ENCODE measurements around the gene MBOAT7. TPM values are rescaled to one million over a fixed set of nuclear protein-coding genes. Genes with fewer than 3 reads are reported as not detected.
"Not testable (repeated sequence)": the region's sequence is repeated elsewhere in the genome, so short reads cannot be mapped to it uniquely, and the experiment has no call there.

MBOAT7 gene
- total RNA-seq, 1 experiment from 2014 or later, result 100 TPM

DNA sequence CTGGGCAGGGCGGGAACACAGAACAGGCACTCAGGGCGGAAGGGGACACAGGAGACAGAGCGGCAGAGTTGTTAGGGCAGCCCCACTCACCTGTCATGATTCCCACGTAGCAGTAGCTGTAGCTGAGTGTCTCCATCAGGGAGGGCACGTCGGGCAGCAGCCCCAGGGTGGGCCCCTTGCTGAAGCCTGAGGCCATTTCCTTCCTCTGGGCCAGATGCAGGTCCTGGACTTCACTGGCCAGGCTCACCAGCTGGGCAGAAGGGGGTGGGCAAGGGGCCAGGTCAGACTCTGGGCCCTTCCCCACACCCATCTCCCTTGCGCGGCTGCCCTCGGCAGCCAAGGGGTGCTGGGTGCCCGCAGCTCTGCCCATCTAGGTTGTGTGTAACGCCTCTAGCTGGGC lies 5.9 kb downstream of the MBOAT7 start:
- no peak overlapping the region for H4K5ac ChIP-seq (ENCODE audit: insufficient read length, low read depth, low read length)
- no peak overlapping the region for H4K91ac ChIP-seq (ENCODE audit: insufficient read length, low read depth, low read length)
- H3K9me3 Mint-ChIP-seq, result no peaks in the 10 kb centered on the region
- H3K18ac ChIP-seq (ENCODE audit: insufficient read length, low read depth, low read length), result no peak overlapping the region
- H3K4me1 Mint-ChIP-seq, result peaks cover 3 to 19% of the 10 kb centered on the region in 2 experiments; a peak in 3 of 4 replicates
- H3K9ac ChIP-seq (ENCODE audit: extremely low read depth, insufficient read length, low read length), result no peak overlapping the region
- H3K79me1 ChIP-seq (ENCODE audit: insufficient read depth, low read depth, low read length, poor library complexity, severe bottlenecking), result no peaks in the 10 kb centered on the region
- H2BK5ac ChIP-seq (ENCODE audit: insufficient read length, low read length), result no peak overlapping the region
- TF ChIP-seq, protein P1, sequence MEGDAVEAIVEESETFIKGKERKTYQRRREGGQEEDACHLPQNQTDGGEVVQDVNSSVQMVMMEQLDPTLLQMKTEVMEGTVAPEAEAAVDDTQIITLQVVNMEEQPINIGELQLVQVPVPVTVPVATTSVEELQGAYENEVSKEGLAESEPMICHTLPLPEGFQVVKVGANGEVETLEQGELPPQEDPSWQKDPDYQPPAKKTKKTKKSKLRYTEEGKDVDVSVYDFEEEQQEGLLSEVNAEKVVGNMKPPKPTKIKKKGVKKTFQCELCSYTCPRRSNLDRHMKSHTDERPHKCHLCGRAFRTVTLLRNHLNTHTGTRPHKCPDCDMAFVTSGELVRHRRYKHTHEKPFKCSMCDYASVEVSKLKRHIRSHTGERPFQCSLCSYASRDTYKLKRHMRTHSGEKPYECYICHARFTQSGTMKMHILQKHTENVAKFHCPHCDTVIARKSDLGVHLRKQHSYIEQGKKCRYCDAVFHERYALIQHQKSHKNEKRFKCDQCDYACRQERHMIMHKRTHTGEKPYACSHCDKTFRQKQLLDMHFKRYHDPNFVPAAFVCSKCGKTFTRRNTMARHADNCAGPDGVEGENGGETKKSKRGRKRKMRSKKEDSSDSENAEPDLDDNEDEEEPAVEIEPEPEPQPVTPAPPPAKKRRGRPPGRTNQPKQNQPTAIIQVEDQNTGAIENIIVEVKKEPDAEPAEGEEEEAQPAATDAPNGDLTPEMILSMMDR (conservative IDR thresholded peaks at IDR 0.05), result no peak
- peaks cover 2% of the 10 kb centered on the region for H3K23me2 ChIP-seq (ENCODE audit: insufficient read length, low read depth, low read length, poor library complexity, severe bottlenecking)
- no peak for DNase-seq
- no peak overlapping the region for H3K4ac ChIP-seq (ENCODE audit: low read depth, low read length)
- H3K4me3 Mint-ChIP-seq, result no peak overlapping the region
- H3K79me2 ChIP-seq (ENCODE audit: insufficient read depth, low read length), result no peaks in the 10 kb centered on the region
- peaks cover 23 to 51% (median 46%) of the 10 kb centered on the region in 3 experiments for H3K36me3 Mint-ChIP-seq (ENCODE audit: insufficient read depth in 1 of 3, low read depth in 3 of 3)
- H3K23ac ChIP-seq (ENCODE audit: insufficient read length, low read depth, low read length), result no peak overlapping the region
- H3K4me2 ChIP-seq (ENCODE audit: insufficient read depth, insufficient read length, low read length), result no peak overlapping the region
- no peak overlapping the region for H3K14ac ChIP-seq (ENCODE audit: insufficient read depth, low read length)
- WGBS (ENCODE audit: extremely low coverage, insufficient read length, low lambda C conversion rate), result no CpG with 5 or more reads among the region's 11 CpGs
- no peak overlapping the region for H2AK5ac ChIP-seq (ENCODE audit: insufficient read length, low read length)
- H3K9me3 ChIP-seq (ENCODE audit: control insufficient read depth, low read depth, low read length), result no peaks in the 10 kb centered on the region
- no peaks in the 10 kb centered on the region for H3K27me3 ChIP-seq (ENCODE audit: insufficient read depth, low read length)
- H4K8ac ChIP-seq (replicated peaks; ENCODE audit: insufficient read length, low read depth, low read length), result no peak overlapping the region
- no peak overlapping the region for H3K27ac Mint-ChIP-seq
- H2BK20ac ChIP-seq (ENCODE audit: low read depth, low read length, poor library complexity, severe bottlenecking), result no peak overlapping the region
- H3K4me1 ChIP-seq (ENCODE audit: insufficient read depth, low read length), result no peaks in the 10 kb centered on the region
- no peaks in the 10 kb centered on the region for H4K20me1 ChIP-seq (ENCODE audit: control insufficient read depth, insufficient read depth, insufficient read length)
- no peak overlapping the region for H2BK12ac ChIP-seq (ENCODE audit: insufficient read length, low read depth, low read length)
- no peak overlapping the region for H2AFZ ChIP-seq (ENCODE audit: low read length)
- no peak overlapping the region for H3T11ph ChIP-seq (ENCODE audit: low read length)
- no peak overlapping the region for H3K27ac ChIP-seq (ENCODE audit: insufficient read length, low read depth, low read length)
- no peaks in the 10 kb centered on the region for H3K27me3 Mint-ChIP-seq (ENCODE audit: low read depth)
- H2BK120ac ChIP-seq (ENCODE audit: low read depth, low read length, poor library complexity, severe bottlenecking), result no peak overlapping the region
- H2BK15ac ChIP-seq (ENCODE audit: low read depth, low read length), result no peak overlapping the region
- H3K56ac ChIP-seq (ENCODE audit: insufficient read length, low read depth, low read length), result no peak overlapping the region

DNA sequence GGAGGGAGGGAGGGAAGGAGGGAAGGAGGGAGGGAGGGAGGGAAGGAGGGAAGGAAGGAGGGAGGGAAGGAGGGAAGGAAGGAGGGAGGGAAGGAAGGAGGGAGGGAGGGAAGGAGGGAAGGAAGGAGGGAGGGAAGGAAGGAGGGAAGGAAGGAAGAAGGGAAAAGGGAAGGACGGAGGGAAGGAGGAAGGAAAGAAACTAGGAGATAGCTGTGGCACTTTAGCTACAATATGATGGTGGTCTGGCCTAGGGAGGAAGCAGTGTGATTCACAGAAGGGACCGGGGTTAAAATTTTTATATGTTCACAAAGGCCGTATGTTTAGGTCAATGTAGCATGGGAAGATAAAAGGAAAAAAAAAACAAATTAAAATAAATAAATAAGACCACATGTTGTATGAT lies 7.5 kb downstream of the MBOAT7 start:
- not testable (repeated sequence) for H3K4ac ChIP-seq (ENCODE audit: low read depth, low read length); H2BK20ac ChIP-seq (ENCODE audit: low read depth, low read length, poor library complexity, severe bottlenecking); H2AFZ ChIP-seq (ENCODE audit: low read length); H3K27me3 Mint-ChIP-seq (ENCODE audit: low read depth); DNase-seq; H4K91ac ChIP-seq (ENCODE audit: insufficient read length, low read depth, low read length); H3K4me2 ChIP-seq (ENCODE audit: insufficient read depth, insufficient read length, low read length); H2BK5ac ChIP-seq (ENCODE audit: insufficient read length, low read length); H3T11ph ChIP-seq (ENCODE audit: low read length); H2BK12ac ChIP-seq (ENCODE audit: insufficient read length, low read depth, low read length); H3K9ac ChIP-seq (ENCODE audit: extremely low read depth, insufficient read length, low read length); H3K79me2 ChIP-seq (ENCODE audit: insufficient read depth, low read length); H4K8ac ChIP-seq (replicated peaks; ENCODE audit: insufficient read length, low read depth, low read length); H3K27ac ChIP-seq (ENCODE audit: insufficient read length, low read depth, low read length); H3K23ac ChIP-seq (ENCODE audit: insufficient read length, low read depth, low read length); H2BK15ac ChIP-seq (ENCODE audit: low read depth, low read length); H4K5ac ChIP-seq (ENCODE audit: insufficient read length, low read depth, low read length); H3K18ac ChIP-seq (ENCODE audit: insufficient read length, low read depth, low read length); H2BK120ac ChIP-seq (ENCODE audit: low read depth, low read length, poor library complexity, severe bottlenecking); H3K4me1 ChIP-seq (ENCODE audit: insufficient read depth, low read length); H3K14ac ChIP-seq (ENCODE audit: insufficient read depth, low read length); H4K20me1 ChIP-seq (ENCODE audit: control insufficient read depth, insufficient read depth, insufficient read length); H3K9me3 Mint-ChIP-seq; H3K27me3 ChIP-seq (ENCODE audit: insufficient read depth, low read length); H2AK5ac ChIP-seq (ENCODE audit: insufficient read length, low read length); H3K79me1 ChIP-seq (ENCODE audit: insufficient read depth, low read depth, low read length, poor library complexity, severe bottlenecking); H3K4me3 Mint-ChIP-seq; H3K56ac ChIP-seq (ENCODE audit: insufficient read length, low read depth, low read length); H3K9me3 ChIP-seq (ENCODE audit: control insufficient read depth, low read depth, low read length); H3K27ac Mint-ChIP-seq; H3K23me2 ChIP-seq (ENCODE audit: insufficient read length, low read depth, low read length, poor library complexity, severe bottlenecking)
- peaks cover 0 to 11% of the 10 kb centered on the region in 2 experiments; a peak in 2 of 4 replicates for H3K4me1 Mint-ChIP-seq
- no CpG with 5 or more reads among the region's 3 CpGs for whole genome bisulfite sequencing (ENCODE audit: extremely low coverage, insufficient read length, low lambda C conversion rate)
- H3K36me3 Mint-ChIP-seq (ENCODE audit: insufficient read depth in 1 of 3, low read depth in 3 of 3), result peaks cover 23 to 48% (median 43%) of the 10 kb centered on the region in 3 experiments; a peak in 6 of 7 replicates

Data from H9 (cell line).